Transverse colon (tissue), 4 donors: ENCODE data around the gene RPS3.

Experiments
- POLR2A ChIP-seq: fragments of 450-650 bp; IDR thresholded peaks from one replicate; pipeline ENCODE4 v1.6.1; 2016; ENCODE audit warnings: antibody characterized with exemption, mild to moderate bottlenecking, moderate library complexity
- POLR2AphosphoS5 ChIP-seq, 3 donors: sonication (generic); formaldehyde crosslinking; IDR thresholded peaks; one replicate each; pipeline ENCODE4 v1.6.1; 2016; ENCODE audit warnings: antibody characterized with exemption in 3 of 3
- TF ChIP-seq, protein P1 (sequence below), 5 experiments: fragments of 200-600 bp in 3 of 5; fragments of 450-650 bp in 2 of 5; sonication (generic) in 3 of 5; IDR thresholded peaks; 1 replicate in 2 of 5; 2 replicates in 3 of 5; pipeline ENCODE4 v1.5.1; 2016 to 2017; ENCODE audit warnings: antibody characterized with exemption in 5 of 5, inconsistent platforms in 3 of 5, mild to moderate bottlenecking in 2 of 5, moderate library complexity in 1 of 5

DNA sequence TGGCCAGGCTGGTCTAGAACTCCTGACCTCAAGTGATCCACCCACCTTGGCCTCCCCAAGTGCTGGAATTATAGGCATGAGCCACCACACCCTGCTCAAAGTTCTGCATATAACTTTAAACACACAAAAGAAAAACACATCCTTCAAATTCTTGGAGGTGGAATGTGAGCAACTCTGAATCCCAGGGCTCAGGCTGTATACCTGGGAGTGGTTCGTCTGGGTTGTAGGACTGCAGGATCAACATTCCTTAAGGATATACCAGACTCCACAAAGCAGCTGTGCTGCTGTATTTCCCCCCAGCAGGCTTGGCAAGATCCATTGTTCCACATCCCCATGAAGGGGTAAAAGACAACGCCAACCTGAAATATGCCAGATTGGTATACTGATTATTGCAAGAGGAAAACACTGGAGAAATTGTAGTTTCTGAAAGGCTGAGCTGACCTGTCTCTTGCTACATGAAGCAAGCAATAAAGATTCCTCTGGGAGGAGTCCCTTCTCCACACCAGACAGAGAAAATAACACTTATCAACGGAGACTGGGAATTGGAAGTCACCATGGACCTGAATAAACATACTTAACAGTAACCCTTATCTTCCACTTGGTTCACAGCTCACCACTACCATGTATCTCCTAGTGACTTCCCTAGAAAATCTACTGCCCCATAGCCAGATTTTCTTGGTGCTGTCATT, 12.2 kb upstream of the RPS3 start:
- TF ChIP-seq, protein P1, sequence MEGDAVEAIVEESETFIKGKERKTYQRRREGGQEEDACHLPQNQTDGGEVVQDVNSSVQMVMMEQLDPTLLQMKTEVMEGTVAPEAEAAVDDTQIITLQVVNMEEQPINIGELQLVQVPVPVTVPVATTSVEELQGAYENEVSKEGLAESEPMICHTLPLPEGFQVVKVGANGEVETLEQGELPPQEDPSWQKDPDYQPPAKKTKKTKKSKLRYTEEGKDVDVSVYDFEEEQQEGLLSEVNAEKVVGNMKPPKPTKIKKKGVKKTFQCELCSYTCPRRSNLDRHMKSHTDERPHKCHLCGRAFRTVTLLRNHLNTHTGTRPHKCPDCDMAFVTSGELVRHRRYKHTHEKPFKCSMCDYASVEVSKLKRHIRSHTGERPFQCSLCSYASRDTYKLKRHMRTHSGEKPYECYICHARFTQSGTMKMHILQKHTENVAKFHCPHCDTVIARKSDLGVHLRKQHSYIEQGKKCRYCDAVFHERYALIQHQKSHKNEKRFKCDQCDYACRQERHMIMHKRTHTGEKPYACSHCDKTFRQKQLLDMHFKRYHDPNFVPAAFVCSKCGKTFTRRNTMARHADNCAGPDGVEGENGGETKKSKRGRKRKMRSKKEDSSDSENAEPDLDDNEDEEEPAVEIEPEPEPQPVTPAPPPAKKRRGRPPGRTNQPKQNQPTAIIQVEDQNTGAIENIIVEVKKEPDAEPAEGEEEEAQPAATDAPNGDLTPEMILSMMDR (IDR thresholded peaks at IDR 0.05): no peak
- TF ChIP-seq POLR2A (no peak), POLR2AphosphoS5 (IDR thresholded peaks at IDR 0.05) (no peak)
